HG02973 (cell line): ENCODE measurements around the gene FST.

ENCODE experiments used
- ATAC-seq: cut with Tn5 transposase; IDR thresholded peaks from one replicate; pipeline ENCODE4 v1.9.1; 2021; ENCODE audit warnings: moderate library complexity; ENCODE audit not compliant: unreplicated experiment

Gene FST

DNA sequence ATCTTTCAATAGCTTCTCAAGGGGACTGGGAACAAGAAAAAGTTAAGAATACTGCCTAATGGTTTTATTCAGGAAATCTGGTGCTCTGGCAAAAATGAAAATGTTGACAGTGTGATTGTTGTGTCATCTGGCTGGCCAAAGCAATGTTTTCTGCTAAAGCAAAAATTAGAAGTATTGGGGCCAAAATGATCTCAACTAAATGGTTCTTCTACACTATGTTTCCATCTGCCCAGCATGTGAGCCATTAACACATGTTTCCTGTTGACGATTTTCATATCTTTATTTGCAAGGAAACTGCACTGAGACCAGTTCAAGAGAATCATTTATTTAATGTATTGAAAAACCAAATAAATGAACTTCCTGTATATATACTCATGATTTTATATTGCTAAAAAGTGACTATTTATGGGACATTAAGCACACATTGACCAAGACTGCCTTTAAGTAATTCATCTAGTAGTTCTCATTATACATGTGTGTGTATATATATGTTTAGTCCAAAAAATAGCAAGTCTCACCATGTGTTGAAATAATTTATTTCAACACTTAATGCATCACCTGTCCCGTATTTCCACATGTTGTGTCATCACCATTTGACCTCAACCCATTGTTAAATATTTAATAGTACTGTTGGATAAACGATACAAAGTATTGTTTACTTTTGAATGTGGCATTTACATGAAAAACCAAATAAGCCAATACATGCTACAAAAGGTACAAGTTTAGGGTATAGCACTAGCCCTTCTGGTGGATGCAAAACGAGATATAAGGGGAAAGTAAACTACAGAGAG, 7.5 kb upstream of the FST start:
- no peak for ATAC-seq

DNA sequence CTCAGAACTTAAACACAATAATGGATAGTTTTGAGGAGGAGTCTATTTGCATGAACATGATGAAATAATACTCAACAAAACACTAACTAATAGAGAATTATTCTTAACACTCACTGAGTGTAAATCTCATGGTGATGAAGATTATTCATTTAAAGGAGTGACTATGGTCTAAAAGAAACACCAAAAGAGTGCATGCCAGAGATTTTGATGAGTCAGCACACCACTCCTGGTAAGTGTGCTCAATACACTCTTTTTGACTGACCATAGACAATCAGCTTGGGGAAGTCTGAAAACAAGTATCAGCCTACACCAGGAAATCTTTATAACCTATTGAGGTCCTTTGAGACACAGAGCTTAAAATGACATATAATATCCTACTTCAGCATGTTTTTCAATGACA, 6.8 kb upstream of the FST start:
- ATAC-seq = no peak

DNA sequence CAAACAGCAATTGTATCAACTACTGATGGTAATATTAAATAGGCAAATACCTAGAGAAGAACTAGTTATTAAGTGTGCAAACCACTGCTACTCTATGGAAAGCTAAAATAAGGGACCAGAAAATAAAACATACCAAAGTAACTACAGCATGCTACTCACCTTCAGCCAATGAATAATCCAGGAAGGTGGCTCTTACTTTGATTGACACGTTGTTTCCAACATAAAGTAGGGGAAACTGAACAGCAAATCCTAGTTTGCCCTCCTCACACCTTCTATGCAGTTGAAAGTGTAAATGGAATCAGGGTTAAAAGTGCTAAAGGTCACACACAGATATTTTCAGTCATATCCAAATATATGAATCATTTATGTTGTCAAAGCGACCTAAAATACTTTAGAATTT, 5.1 kb upstream of the FST start:
- ATAC-seq = no peak

DNA sequence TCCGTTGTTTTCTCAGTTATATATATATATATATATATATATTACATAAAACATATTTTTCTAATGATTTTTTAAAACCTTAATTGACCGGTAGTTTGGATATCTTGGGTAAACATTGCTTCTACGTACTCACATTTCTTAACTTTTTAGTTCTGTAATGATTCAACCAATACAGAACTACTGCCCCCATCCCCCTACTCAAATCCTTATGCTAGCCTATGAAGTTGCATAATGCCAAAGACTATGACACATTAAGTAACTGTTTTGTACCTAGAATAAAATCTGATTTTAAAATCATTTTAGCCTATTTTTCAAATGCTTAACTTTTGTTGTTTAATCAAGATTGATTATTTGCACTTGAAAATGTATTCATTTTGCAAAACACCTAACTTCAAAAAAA, 4.4 kb upstream of the FST start:
- no peak for ATAC-seq

DNA sequence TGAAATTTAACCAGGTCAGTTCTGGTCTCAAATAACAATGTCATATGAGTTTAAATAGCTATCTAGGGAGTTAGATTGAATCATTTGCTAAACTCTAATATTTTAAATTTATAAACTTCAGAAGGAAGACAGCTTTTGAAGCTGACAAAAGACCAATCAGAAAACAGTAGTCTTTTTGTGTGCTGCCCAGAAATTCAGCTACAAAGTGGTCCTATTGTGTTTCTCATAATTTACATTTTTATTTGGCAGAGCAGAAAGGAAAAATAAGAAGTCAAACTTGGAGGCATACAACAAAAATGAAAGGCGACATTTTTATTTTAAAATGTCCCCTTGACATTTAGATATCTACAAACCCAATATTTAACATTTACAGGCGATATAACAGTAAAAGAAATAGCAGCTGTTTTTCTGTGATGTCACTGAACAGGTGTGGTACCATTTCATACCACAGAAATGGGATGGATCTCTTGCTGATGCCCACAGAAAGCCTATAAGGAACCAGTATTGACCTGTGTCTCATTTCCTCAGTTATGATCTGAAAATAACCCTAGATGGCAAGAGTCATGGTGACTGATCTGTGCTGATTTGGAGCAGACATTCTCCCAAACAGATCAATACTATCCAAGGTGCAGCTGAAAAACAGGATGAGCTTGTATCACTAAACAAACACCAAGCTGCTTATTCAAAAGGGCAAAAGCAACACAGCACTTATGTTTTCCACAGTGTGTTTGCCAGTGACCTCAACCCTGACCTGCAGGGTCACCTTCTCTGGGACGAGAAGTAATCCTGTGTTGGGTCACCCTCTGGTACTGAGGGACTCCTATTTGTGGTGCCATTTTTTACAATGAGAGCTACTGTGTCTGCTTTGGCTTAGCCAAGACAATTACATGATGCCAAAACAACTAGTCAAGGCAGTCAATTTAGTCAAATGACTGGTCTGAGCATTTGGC, 3.6 kb upstream of the FST start:
- no peak for ATAC-seq

DNA sequence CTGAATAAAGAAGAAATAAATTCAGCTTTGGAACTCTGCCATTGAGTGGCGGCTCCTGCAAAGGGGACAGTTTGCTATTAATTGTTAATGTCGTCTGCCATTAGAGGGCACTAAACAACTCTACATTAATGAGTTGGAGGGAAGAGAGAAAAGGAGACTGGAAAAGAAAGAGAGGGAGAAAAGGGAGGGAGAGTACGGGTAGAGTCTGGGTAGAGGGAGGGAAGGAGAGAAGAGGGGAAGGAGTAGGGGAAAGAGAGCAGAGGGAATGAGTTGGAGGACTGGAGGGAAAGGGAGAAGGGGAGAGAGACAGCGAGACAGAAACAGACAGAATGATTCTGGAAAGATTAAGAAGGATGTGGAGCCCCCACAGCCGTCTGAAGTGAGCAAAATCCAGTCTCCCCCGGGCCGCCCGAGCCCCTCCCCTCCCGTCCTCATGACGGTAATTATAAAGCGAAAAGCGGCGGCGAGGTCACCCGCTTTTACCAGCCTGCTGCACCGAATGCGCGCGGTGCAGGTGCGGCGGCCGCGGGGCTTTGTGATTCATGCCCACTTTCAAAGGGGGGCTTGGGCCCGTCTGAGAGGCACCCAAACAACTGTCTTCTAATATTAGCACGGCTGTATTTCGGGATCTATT, 1.9 kb upstream of the FST start:
- ATAC-seq = no peak

DNA sequence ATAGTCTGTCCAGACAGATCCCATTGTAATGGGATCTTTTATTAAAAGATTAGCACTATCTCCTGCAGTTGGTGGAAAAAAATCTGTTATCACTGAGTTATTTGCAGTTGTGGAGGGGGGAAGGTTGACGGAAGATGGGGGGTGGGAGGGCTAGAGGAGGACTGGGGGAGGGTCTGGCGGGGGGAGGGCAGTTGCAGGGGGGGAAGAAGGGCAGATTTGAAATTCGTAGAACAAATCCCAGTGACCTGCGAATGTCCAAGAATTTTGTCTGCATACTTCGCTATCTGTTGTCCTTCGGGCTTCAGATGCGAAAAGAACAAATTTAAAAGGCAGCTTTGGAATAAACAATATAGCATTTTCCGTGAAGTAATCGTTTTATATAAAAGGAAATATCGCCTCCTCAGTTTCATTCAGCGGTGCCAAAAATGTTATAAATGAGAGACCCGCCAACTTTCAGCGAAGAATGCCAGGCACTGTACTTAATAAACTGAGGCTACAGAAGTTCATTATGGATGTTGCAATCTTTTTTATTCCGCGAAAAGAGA, 1.3 kb upstream of the FST start:
- ATAC-seq = no peak

DNA sequence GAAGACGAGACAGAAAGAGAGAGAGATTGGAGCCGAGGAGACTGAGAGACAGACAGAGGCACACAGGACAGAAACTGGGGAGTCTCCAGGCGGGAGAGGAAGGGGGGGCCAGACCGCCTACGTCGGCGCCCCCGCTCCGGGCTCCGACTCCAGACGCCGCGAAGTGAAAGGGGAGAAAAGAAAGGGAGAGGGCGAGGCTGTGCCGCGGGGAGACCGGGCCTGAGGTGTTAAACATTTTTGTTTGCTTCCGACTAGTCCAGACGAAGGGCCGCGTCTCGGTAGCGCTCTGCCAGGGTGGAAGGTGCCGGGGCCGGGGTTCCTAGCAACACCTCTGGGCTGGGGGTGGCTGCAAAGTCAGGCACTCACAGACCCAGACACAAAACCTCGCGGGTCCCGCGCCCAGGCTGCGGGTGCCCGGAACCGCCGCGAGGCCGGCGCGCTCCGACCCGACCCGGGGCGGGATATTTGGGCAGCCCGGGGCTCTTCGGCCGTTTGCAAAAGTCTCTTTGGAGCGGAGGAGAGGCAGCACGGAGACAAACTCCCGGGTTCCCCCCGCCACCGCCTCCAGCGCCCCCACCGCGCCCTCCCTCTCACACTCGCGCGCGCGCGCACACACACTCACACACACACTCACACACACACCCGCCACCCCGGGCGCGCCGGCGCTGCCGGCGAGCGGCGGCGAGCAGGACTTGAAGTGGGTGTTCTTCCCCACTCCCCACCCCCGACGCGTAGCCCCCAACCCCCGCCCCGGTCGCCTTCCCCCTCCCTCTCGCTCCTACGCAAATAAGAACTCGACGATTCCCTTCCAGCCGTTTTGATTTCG, 626 bp upstream of the FST start:
- no peak for ATAC-seq

DNA sequence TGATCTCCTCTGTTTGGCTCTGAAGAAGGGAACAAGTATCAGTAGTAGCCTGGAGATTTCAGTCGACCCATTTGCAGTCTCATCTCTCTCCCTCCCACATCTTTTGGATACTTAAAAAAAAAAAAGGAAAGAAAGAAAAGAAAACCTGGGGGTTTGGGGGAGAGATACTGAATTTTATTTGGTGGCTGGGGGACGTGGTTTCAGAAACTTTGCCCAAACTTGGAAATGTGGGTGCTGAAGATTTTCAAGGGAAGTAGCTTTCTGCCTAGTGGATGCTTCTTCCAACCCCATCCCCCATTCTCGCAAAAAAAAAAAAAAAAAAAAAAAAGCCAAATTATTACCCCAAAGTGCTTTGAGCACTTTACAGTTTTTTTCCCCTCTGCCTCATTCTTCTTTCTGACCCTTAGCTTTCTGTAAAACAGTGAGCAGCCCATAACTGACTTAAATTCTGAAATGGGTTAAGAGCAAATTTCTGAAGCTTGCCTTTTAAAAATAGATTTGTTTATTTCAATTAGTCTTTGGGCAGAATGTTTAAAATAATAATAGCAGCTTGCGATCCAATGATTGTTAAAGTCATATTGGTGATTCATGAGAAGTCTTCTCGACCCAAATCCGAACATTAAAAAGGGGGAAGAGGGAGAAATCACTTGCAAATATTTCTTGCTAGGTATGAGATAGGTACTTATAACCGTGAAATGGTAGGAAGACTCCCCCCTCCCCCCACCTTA, 894 bp downstream of the FST start:
- ATAC-seq = no peak

DNA sequence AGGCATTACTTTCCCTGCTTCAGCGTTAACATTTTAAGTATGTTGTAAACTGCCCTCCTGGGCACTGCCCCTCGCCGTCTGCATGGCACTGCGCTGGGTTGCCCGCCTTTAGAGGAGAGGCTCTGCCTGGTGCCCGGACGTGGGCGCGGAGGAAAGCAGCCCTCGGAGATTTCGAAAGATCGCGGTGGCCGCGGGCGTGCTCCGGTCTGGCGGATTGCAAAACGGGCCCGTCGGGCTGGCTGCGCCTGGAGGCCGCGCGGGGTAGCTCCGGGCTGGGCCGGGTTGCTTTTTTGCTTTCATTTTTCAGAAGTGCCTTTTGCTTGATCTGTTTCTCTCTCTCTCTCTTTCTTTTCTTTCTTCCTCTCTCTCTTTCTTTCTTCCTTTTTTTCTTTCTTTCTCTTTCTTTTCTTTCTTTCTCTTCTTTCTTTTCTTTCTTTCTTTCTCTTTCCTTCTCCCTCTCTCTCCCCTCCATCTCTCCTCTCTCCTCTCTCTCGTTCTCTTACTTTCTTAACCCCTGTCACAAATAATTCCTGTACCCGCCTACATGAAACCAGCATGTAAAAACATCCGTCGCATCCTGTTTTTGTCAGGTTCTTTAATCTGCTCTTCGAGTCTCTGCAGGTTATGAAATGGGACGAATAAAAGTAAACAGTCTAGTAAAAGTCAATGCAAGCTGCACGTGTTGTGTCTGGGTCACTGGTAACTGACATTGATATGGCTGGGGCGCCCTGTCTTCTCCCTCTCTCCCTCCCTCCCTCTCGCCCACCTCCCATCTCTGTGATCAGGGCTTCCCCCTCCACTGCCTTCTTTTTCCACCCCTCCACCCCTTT, 1.7 kb downstream of the FST start:
- ATAC-seq = peak; percentile 66

DNA sequence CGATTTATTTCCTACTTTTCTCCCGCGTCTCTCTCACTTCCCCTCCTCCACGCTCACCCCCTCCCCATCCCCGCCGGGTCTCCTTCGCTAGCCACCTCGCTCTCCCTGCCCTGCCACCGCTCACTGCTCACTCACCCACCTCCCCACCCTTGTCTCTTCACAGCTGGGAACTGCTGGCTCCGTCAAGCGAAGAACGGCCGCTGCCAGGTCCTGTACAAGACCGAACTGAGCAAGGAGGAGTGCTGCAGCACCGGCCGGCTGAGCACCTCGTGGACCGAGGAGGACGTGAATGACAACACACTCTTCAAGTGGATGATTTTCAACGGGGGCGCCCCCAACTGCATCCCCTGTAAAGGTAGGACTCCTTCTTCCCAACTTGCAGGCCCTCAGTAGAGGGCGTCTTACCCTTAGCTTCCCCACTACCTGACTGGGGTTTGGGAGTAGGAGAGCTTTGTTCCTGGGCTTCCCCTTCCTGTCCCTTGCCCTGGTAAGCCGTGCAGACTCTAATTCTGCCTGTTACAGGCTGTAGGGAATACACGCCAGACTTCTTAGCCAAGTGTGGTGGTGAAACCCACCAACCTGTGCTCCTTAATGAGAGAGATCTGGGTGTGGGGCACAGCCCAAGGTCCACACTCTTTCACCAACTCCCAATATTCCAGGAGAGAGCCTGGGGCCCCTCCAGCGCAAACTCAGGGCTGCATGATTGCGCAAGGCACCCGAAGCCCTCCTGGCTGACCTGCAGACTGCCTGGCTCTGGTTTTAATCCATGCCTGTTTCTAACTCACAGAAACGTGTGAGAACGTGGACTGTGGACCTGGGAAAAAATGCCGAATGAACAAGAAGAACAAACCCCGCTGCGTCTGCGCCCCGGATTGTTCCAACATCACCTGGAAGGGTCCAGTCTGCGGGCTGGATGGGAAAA, 2.5 kb downstream of the FST start:
- no peak for ATAC-seq

DNA sequence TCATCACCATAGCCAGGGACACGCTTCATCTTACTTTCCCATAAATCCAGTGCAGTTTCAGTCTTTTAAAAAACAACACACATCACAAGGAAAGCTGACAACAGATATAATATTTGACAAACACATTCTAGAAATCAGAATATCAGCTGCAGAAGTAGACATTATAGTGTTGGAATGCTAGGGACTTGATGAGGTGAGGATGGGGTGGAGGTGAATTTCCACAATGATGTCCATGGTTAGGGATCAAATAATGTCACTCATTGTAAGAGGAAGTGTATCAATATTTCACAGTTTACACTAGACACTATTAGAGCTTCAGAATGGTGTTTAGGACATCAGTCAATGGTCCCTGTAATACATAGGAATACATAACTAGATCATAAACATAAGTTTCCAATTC, 7.0 kb downstream of the FST start:
- no peak for ATAC-seq

DNA sequence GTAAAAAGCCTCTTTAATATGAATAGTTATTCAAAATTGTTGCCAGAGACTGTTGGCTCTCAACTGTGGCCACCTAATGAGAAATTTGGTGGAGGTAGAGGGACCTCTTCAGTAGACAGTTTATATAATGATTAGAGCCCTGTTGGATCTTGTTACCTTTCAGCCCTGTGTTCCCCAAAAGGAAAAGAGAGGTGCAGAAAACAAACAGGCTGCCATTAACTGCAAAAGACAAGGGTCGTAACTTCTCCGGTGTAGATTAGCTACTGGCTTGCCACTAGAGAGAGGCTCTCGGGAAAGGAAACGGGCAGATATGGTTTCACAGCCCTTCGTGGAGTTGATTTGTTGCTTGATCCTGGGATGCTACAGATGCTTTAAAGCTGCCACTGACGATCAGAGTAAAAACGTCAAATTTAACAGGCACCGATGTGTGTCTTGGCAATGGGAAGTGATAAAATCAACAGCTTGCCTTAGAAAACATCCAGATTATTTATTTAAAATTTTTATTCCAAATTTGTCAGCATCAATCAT, 7.8 kb downstream of the FST start:
- ATAC-seq = no peak

DNA sequence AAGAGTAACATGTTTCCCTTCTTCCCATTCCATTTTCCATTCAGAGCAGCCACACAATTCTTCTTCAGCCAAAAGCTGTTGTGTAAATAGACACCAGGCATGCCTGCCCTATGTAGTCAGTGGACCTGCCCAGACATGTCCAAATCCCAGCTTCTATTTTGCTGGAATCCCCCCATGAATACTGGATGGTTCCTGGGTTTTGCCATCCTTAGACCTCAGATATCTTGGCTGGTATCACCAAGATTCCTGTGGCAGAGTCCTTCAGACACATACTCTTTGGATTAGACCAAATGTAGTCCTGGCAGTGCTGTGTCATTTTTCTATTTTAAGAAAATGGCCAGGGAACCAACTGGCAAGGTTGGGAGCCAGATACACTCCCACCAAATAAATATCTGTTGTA, 10.3 kb downstream of the FST start:
- ATAC-seq = no peak

DNA sequence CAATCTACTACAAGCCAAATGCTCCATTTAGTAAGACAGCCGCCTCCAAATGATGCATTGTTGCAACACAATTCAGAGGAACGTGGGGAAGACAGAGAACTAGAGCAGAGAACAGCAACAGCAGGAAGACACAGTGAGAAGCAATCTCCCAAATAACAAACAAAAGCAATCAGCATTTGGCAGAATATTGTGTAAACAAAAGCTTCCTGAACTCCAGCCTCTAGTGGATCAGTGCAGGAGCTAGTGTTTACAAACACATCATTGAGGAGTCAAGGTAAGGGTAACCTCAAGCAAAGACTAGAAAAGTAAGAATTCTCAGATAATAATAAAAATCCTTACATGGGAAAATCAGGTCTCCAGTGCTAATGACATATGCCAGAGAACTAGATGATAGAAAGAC, 20.6 kb downstream of the FST start:
- ATAC-seq = no peak

DNA sequence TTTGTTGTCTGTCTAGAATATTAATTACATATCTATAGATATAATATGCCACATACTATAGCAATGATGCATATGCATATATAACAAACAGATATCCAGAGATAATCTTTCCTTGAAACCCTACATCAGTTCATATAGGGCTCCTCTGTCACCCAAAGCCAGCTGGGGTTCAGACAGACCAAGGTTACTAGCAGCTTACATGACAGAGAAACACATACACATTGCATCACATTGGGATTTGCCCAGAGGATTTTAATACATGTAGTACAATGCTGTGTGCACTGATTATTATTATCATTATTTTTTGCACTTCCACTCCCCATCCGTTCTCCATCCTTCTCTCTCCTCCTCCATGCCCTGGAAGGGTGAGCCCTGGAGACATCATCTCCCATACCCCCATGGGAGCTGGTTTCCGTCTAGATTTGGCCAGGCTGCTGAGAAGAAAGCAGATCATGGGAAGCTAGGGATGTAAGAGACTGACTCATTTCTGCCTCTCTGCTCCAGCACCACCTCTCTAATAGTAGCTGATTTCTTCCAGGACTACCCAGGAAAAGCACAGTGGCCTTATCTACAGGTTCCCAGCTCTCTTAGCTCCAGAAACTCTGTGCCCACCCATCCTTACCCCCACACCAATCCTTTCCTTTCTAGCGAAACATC, 23.3 kb downstream of the FST start:
- no peak for ATAC-seq

DNA sequence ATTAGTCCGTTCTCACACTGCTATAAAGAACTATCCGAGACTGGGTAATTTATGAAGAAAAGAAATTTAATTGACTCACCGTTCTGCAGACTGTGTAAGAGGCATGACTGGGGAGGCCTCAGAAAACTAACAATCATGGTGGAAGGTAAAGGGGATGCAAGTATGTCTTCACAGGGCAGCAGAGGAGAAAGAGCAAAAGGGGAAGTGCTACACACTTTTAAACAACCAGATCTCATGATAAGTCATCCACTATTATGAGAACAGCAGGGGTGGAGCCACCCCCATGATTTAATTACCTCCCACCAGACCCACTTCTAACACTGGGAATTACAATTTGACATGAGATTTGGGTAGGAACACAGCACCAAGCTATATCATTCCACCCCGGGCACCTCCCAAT, 26.6 kb downstream of the FST start:
- no peak for ATAC-seq
